Measurements from ENCODE around the gene ZNF264.
"Not testable (repeated sequence)": the region's sequence is repeated elsewhere in the genome, so short reads cannot be mapped to it uniquely, and the experiment has no call there.

ZNF264 gene

GRCh38 chr19:57191141-57192076 lies at the start of gene ZNF264:
Gene ZNF264, plus strand, starts transcription at chr19:57191500. Its CDS starts 414 bp downstream, at chr19:57191914.
- FAIRE-seq: no peak

DNA sequence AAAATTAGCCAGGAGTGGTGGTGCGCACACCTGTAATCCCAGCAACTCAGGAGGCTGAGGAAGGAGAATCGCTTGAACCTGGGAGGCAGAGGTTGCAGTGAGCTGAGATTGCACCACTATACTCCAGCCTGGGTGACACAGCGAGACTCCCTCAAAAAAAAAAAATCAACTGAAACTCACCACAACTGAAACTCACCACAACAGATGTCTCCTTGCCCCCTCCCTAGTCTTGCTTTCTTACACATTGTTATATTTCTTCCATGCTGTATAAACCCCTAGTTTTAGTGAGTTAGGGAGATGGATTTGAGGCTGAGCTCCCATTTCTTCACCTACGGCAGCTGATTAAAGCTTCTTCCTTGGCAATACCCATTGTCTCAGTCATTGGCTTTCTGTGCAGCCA lies 49.6 kb upstream of the ZNF264 start:
- no peak for FAIRE-seq

- FAIRE-seq: no peak
Measured at GRCh38 chr19:57152921-57153320, 38.4 kb upstream of the ZNF264 start.

GRCh38 chr19:57161985-57162539 lies 29.2 kb upstream of the ZNF264 start:
- FAIRE-seq: no peak

GRCh38 chr19:57165846-57166245 lies 25.5 kb upstream of the ZNF264 start:
- no peak for FAIRE-seq

GRCh38 chr19:57167385-57167784 lies 23.9 kb upstream of the ZNF264 start, which contains the start of gene DUXA:
Gene DUXA, minus strand, starts transcription at chr19:57167485. Its CDS starts 42 bp downstream, at chr19:57167443.
- no peak for FAIRE-seq

GRCh38 chr19:57171551-57172081 lies 19.7 kb upstream of the ZNF264 start:
- no peak for FAIRE-seq

- no peak for FAIRE-seq
Measured at GRCh38 chr19:57190301-57190700, 999 bp upstream of the ZNF264 start.

- FAIRE-seq: no peak
Measured at GRCh38 chr19:57192077-57192420, 749 bp downstream of the ZNF264 start.

- no peak for FAIRE-seq
Measured at GRCh38 chr19:57192993-57193392, 1.7 kb downstream of the ZNF264 start.

- FAIRE-seq: not testable (repeated sequence)
Measured at GRCh38 chr19:57197874-57198273, 6.6 kb downstream of the ZNF264 start.

DNA sequence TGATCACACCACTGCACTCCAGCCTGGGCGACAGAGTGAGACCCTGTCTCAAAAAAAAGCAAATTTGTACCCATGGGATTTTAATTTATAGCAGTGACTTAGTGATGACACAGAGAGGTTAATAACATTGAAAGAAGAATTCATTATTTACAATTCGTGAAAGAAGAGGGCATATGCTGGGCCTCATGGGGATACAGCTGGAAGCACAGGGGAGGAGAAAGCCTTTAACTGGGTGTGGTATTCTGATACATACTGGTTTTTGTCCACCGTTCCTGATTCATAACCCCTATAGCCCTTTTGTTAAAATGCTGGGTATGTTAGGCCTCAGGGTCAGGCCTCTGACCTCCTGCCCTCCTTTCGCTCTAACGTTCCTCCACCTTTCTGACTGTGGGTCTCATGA lies 10.9 kb downstream of the ZNF264 start:
- no peak for FAIRE-seq

GRCh38 chr19:57210381-57210780 lies 19.1 kb downstream of the ZNF264 start:
- FAIRE-seq: no peak

- no peak for FAIRE-seq
Measured at GRCh38 chr19:57212109-57212508, 20.8 kb downstream of the ZNF264 start.

DNA sequence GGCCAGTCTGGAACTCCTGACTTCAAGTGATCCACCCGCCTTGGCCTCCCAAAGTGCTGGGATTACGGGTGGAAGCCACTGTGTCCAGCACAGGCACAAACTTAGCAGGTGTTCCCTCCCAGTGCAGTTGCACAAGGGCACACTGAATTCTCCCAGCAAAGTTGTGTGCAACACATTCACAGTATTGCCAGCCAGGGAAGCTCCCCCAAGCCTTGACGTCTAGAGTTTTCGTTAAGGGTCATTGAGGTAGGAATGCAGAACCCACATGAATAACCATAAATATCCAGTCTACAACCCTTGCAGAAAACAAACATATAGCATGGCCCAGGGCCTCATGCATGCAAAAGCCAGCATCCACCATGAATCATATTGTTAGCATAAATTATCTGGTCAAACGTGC lies 36.2 kb downstream of the ZNF264 start:
- FAIRE-seq: no peak

DNA sequence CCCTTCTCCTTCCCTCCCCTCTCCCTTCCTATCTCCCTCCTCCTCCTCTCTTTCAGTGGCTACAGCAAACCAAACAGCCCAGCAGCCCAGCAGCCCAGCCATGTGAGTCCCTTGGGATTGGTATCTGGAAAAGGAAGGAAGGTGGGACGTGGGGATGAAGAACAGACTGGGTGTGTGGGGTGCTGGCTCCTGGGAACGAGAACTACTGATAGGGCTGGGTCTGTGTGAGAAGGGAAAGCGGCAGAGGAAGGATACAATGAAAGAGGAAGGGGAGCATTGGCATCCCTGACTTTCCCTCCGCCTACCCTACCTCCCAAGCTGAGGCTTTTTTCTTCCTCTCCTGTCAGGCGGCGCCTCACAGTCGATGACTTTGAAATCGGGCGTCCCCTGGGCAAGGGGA lies 40.4 kb downstream of the ZNF264 start:
- FAIRE-seq: no peak

- FAIRE-seq: no peak
Measured at GRCh38 chr19:57233207-57233606, 41.9 kb downstream of the ZNF264 start.

DNA sequence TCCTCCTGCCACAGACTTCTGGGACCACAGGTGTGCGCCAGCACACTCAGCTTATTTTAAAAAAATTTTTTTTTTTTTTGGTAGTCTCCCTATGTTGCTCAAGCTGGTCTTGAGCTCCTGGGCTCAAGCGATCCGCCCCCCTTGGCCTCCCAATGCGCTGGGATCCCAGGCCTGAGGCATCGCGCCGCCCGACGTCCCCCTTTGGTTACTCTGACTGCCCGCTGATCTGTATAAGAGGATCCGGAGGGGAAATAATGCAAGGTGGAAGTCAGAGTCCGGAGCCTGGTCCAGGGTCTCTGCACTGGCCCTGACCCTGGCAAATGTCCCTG lies 48.6 kb downstream of the ZNF264 start:
- FAIRE-seq: no peak

DNA sequence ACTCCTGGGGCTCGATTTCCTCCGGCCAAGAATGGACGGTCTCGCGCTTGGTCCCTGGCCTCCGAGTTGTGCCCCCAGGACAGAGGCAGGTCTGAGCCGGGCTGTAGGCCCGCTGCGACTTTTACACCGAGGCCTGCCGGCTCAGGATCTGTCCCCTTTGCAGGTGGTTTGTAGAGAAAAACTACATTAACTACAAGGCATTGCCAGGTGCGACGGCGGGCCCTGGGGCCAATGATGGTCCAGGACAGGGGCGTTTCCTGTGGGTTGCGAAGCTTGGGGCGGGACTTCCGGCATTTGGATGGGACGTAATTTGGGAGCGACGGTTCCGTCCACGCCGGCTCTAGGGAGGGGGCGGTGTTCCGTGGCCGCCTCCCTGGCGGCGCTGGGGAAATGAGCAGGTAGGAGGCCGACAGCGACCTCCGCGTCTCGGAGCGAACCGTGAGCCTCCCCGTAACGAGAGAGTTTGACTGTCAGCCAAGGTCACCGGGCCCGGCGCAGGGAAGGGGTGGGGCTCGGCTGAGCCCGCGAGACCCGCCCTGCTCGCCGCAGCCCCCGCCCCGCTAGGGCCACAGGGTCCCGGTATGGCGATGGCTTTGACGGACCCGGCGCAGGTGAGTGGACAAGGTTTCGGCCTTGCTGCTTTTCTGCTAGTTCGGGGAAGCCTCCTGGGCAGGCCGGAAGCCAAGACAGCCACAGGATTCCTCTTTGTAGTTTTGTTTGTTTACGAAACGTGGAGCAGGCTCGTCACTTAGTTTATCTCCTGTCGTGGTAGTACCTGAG lies 49.2 kb downstream of the ZNF264 start, which contains the start of gene ZNF805:
Gene ZNF805 (plus strand): TSS at position 322 of the 780 bp plus-strand sequence. CDS start 260 bp downstream, at position 582.
- FAIRE-seq: no peak

GRCh38 chr19:57241176-57241575 lies 49.9 kb downstream of the ZNF264 start:
- no peak for FAIRE-seq

DNA sequence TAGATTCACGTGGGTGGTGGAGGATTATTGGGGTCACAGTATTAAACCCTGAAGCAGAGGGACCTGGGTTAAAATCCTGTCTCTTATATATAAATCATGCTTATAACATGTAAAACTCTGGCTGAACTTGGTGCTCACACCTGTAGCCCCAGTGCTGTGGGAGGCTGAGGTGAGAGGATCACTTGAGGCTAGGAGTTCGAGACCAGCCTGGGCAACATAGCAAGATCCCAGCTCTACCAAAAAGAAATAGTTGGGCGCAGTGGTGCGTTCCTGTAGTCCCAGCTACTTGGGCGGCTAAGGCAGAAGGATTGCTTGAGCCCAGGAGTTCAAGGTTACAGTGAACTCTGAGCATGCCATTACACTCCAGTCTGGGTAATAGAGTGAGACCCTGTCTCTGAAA lies 51.5 kb downstream of the ZNF264 start:
- no peak for FAIRE-seq

DNA sequence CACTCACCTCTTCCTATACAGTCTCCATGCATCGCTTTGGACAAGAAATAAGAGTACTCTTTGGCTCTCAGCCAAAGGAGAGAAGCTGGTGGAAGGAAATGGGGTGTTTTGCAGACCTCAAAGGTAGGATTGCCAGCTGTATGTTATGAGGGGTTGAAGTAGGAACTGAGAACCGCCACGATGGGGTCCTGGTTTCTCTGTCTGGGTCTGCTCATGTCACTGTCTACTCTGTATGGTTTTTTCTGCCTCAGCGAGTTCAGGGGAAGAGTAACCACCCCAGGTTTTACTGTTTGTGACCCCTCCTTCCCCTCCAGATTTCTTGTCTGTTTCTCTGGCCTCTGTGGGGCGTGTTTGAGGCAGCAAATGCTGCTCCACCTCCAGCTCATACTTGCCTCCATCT lies 53.2 kb downstream of the ZNF264 start:
- no peak for FAIRE-seq

GRCh38 chr19:57245066-57245465 lies 53.8 kb downstream of the ZNF264 start:
- FAIRE-seq: no peak

All from colon (tissue), 2 donors.